ENCODE measurements around the gene CAMK2B.
"Not testable (repeated sequence)": the region's sequence is repeated elsewhere in the genome, so short reads cannot be mapped to it uniquely, and the experiment has no call there.

Gene CAMK2B

GRCh38 chr7:44212581-44213184 lies 112.7 kb downstream of the CAMK2B start:
- DNase-seq = no peak

- DNase-seq = no peak
Measured at GRCh38 chr7:44212018-44212417, 113.4 kb downstream of the CAMK2B start.

- DNase-seq = no peak
Measured at GRCh38 chr7:44211126-44211675, 114.2 kb downstream of the CAMK2B start.

DNA sequence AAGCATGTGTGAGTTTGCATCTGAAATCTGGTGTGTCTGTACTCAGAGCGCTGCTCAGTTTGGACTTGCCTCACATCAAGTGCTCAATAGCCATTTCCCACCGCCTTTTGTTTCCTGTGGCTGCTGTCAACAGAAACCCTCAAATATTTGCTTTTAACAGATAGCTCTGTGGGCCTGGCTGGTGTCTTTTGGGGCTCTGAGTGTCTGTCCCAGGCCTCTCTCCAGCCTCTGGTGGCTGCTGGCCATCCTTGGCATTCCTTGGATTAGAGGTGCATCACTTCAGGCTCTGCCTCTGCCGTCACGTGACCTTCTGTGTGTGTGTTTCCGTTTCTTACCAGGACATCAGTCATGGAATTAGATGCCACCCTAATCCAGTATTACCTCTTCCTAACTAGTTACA lies 115.3 kb downstream of the CAMK2B start:
- DNase-seq = no peak

- DNase-seq = no peak
Measured at GRCh38 chr7:44208085-44208484, 117.3 kb downstream of the CAMK2B start.

DNA sequence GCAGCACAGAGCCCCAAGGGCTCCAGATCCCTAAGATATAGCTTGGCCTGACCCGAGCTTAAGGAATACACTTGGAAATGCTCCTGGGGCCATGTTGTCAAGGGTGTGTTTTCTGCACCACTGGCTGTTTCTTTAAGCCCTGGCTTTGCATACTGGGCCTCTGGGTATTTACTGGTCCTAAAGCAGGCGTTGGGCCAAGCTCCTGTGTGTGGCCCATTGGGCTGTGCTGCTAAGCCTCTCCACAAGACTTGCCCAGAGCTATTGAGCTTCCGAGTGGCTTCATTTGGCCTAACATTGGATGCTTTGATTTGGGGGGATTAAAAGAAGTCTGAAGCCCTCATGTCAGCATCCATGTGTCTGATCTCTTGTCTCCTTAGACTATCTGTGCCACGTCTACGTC lies 119.4 kb downstream of the CAMK2B start:
- no peak for DNase-seq

DNA sequence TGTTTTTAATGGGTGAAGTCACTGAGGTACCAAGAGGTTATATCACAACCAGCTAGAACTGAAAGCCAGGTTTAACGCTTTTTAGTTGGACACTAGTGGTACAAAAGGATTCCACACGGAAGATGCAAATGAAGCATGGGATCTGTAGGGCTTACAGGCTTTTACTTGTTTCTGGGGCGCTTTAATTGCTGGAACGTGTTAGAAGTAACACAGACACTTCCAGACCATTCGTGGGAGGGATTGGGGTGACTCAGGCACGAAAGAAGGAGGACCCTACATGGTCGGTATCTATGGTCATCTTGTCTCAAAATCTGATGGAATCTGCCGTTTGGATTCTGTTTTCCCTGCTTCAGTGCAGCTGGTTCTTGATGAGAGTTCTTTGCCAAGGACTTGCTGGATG lies 123.6 kb downstream of the CAMK2B start:
- DNase-seq = no peak

DNA sequence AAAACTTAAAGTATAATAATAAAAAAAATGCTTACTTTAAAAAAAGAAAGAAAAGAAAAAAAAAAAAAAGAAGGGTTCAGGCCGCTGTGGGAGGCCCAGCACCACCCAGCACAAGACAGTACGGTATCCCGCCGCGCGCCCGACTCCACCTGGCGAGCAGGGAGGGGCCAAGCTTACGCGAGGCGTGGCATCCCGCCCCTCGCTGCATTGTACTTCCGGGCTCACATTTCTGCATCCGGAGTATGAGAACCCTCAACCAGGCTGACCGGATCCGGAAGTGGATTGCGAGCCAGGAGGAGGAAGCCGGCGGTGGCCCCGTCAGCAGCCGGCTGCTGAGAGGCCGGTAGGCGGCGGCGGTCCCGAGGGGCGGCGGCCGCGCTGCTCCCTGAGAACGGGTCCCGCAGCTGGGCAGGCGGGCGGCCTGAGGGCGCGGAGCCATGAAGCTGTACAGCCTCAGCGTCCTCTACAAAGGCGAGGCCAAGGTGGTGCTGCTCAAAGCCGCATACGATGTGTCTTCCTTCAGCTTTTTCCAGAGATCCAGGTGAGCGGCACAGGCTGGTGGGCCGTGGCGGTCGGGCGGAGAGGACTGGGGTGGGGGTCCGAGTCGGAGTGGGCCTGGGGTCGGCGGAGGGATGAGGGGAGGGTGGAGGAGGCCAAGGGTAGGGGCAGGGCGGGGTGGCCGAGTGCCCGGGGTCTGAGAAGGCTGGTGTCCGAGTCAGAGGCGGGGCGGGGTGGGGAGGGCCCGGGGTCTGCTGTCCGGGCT lies 124.5 kb downstream of the CAMK2B start, which contains the start of gene YKT6:
Gene YKT6 (plus strand): TSS at position 280 of the 763 bp plus-strand sequence. CDS start 158 bp downstream, at position 438.
- peak; percentile 55 for DNase-seq

DNA sequence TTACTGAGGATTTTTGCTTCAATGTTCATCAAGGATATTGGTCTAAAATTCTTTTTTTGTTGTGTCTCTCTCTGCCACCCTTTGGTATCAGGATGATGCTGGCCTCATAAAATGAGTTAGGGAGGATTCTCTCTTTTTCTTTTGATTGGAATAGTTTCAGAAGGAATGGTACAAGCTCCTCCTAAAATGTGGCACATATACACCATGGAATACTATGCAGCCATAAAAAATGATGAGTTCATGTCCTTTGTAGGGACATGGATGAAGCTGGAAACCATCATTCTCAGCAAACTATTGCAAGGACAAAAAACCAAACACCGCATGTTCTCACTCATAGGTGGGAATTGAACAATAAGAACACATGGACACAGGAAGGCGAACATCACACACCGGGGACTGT lies 125.2 kb downstream of the CAMK2B start:
- not testable (repeated sequence) for DNase-seq

DNA sequence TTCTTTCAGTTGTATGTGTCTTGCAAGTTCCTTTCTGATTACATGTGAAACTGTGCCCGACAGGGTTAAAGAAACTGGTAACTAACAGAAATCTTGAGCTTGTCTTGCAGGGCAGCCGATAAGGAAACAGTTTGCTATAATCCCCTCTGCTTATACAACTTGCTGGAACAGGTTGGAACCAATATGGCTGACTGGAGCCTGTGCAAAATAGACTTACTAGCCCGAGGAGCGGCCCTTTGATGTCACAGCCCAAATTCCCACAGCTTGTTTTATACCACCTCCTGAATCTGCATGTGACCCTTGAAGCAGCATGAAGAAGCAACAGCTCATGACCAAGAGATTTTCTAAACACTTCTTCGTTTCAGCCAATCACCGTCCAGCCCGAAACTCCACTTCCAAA lies 127.9 kb downstream of the CAMK2B start:
- no peak for DNase-seq

DNA sequence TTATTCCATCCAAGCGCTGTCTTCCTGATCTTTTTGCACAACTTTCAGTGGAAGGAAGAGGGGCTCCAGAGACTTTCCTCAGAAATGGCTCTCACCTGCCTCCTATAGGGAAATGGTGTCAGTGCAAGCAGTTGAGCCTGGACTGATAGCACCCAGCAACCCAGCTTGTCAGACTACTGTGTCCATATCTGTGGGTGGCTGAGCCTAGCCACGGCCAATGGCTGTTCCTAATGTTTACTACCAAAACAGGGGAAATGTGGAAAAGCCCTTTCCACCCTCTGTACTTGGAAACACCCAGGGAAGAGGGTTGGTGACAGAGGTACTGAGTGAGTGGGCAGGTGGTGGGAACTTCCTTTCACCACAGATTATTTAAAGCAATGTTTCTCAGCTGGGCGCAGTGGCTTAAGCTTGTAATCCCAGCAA lies 128.9 kb downstream of the CAMK2B start:
- no peak for DNase-seq

DNA sequence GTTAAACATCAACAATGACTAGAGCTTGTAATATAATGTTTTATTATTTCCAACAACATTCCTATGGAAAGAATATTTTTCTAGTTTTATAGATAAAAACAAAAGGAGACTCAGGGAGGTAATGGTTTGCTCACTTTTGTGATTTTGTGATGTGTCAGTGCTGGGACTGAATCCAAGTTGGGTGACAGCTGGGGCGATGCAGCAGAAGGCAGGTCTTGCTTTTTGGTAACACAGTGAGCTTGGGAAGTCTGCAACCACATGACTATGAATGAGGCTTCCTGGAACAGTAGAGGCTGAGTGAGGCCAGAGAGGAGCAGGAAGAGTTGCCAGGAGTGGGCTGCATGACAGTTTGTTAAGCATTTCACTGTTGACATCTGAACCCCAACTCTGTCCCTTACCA lies 129.5 kb downstream of the CAMK2B start:
- DNase-seq = no peak

- no peak for DNase-seq
Measured at GRCh38 chr7:44194562-44195145, 130.7 kb downstream of the CAMK2B start.

DNA sequence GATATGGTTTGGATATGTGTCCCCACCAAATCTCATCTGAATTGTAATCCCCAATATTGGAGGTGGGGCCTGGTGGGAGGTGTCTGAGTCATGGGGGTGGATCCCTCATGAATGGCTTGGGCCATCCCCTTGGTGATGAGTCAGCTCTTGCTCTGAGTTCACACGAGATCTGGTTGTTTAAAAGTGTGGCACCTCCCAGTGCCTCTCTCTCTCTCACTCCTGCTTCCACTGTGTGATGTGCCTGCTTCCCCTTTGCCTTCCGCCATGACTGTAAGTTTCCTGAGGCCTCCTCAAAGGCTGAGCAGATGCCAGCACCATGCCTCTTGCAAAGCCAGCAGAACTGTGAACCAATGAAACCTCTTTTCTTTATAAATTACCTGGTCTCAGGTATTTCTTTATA lies 131.3 kb downstream of the CAMK2B start:
- no peak for DNase-seq

DNA sequence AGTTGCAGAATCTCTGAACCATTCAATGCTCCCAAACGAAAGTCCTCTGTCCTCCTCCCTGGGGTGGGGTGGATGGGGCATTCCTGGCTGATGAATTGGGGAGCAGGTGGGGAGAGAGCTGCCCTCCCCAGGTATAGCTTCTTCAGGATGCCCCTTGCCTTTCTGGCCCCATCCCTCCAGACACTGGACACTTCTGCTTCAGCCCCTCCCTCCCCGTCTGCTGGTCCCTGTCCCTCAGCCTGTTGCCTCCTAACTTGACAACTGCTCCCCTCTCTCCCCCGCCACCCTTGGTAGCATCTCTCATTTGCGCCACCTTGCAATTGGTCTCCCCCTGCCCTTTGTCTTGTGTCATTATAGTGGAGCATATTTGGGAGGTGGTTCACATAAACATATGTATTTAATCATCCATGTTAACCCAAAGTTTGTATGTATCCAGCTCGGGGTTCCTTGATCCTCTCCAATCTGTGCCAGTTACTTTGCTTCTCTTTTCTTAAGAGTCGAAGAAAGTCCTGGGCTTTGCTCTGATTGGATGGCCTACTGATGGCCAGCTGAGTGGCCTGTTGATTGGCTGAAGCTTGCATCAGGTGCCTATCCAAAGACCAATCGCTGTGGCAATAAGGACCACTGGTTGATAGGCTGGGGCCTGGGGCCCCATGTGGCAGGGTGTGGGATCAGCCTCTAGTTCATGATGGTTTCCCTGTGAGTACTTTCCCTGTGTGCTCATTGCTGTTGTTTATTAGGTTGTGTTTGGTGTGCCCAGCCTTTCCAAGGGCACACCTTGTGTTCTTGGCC lies 132.2 kb downstream of the CAMK2B start:
- DNase-seq = no peak

DNA sequence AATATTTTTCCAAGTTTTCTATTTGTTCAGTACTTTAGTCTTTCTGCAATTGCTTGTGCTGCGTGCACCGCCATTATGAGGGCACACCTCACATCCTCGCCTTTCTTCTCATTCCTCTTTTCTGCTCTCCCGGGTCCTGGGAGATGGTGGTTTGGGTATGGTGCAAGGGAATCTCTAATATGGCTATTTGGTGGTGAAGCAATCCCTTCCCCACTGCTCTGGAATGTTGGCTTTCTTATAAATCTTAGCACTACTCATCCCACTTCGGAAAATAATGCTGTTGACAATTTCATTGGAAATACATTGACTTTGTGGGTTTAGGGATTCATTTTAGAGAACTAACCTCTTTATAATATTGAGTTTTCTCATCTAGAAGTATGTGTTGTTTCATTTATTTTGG lies 134.2 kb downstream of the CAMK2B start:
- DNase-seq = no peak

GRCh38 chr7:44189993-44190872 lies 135.2 kb downstream of the CAMK2B start:
- no peak for DNase-seq

DNA sequence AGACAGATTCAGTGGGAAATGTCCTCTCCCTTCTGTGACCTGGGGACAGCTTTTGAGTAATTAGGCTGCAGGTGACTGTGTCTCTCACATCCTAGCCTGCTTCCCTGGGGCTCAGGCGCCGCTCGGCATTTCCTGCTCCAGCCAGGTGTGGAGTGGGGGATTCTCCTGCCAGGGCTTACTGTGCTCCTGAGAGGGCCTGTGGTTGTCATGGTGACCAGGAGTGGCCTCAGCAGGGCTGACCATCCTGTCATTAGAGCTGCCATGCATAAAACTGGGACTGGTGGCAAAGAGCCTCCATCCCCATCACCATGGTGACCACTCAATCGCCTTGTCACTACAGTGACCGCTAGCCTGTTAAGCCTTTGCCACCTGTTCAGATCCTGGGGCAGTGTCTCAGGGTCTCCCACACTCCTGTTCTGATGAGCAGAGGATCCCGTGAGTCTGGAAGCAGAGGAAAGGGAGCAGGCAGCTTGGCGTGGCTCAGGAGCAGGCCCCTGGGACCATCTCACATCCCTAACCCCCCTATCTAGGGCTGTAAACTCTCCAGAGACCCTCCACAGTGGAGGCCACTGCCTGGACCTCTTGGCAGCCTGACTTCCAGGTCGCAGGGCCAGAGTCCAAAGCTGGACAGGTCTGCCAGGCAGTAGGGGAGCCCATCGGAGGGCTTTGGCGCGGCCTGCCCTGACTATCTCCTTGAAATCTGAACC lies 136.0 kb downstream of the CAMK2B start, which contains the start of gene GCK:
Gene GCK (minus strand): TSS at position 154 of the 707 bp plus-strand sequence. CDS start 486 bp downstream, outside the sequence.
- DNase-seq = no peak

- no peak for DNase-seq
Measured at GRCh38 chr7:44188480-44189225, 136.7 kb downstream of the CAMK2B start.

GRCh38 chr7:44187636-44188416 lies 137.6 kb downstream of the CAMK2B start:
- DNase-seq = no peak
